A673 (cell line): ENCODE results near the gene ADAMTS14.

Source experiments
- EZH2 ChIP-seq: fragments of 200-600 bp; sonication (generic); IDR thresholded peaks from 2 replicates; pipeline ENCODE4 v1.6.1; 2017; ENCODE audit warnings: borderline replicate concordance, low read depth, mild to moderate bottlenecking, mixed read lengths, antibody characterized with exemption, low read length; ENCODE audit not compliant: poor library complexity, severe bottlenecking
- TF ChIP-seq, protein P1 (sequence below): fragments of 300-800, 200-600 bp; sonication (generic); conservative IDR thresholded peaks from 2 replicates; pipeline ENCODE4 v1.5.1; 2017; ENCODE audit warnings: low read depth, mild to moderate bottlenecking, antibody characterized with exemption, low read length, moderate library complexity, mixed read lengths

DNA sequence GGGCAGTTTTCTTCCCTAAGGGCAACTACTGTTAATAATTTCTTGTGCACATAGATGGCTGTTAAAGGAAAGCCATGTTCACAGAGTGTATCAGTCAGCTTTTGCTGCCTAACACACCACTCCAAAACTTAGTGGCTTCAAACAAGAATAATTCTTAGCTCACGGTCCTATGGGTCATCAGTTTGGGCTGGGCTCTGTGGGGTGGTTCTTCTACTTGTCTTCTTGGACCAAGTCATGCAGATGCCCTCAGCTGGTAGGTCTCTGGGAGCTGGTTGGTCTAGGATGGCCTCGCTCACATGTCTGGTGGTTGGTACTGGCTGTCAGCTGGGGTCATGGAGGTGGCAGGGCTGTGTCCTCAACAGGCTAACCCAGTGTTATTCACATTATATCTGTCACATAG lies 73.2 kb downstream of the ADAMTS14 start:
- TF ChIP-seq, protein P1, sequence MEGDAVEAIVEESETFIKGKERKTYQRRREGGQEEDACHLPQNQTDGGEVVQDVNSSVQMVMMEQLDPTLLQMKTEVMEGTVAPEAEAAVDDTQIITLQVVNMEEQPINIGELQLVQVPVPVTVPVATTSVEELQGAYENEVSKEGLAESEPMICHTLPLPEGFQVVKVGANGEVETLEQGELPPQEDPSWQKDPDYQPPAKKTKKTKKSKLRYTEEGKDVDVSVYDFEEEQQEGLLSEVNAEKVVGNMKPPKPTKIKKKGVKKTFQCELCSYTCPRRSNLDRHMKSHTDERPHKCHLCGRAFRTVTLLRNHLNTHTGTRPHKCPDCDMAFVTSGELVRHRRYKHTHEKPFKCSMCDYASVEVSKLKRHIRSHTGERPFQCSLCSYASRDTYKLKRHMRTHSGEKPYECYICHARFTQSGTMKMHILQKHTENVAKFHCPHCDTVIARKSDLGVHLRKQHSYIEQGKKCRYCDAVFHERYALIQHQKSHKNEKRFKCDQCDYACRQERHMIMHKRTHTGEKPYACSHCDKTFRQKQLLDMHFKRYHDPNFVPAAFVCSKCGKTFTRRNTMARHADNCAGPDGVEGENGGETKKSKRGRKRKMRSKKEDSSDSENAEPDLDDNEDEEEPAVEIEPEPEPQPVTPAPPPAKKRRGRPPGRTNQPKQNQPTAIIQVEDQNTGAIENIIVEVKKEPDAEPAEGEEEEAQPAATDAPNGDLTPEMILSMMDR: no peak
- TF ChIP-seq EZH2: no peak
